ENCODE data around the gene PSMG1.

The PSMG1 gene

DNA sequence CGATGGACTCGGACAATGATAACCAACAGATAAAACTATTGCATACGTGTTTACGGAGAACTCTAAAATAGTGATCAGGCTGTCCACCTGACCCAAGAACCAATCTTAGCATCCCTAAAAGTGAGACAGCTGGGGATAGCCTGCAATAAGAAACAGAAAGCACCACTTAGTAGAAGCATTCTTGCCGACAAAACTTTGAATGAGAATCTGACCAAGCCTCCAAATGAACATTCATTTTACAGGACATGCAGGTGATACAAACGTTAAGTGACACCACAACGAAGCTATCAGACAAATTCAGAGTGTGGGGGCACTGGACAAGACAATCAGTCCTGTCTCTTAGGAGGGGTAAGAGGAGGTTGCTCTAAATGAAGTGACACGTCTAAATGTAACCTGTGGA, 1.2 kb downstream of the PSMG1 start:
- TF ChIP-seq CTCF (conservative IDR thresholded peaks at IDR 0.05; ENCODE audit: low read depth, low read length) = no peak
- H3K4me3 ChIP-seq (ENCODE audit: low read length) = peak overlapping the region; percentile 75
- DNase-seq (ENCODE audit: low read depth) = no peak

- no peak overlapping the region for H3K4me3 ChIP-seq (ENCODE audit: low read length)
- no peak for TF ChIP-seq CTCF (conservative IDR thresholded peaks at IDR 0.05; ENCODE audit: low read depth, low read length)
- no peak for DNase-seq (ENCODE audit: low read depth)
Measured at GRCh38 chr21:39181205-39181818, 1.9 kb downstream of the PSMG1 start.

DNA sequence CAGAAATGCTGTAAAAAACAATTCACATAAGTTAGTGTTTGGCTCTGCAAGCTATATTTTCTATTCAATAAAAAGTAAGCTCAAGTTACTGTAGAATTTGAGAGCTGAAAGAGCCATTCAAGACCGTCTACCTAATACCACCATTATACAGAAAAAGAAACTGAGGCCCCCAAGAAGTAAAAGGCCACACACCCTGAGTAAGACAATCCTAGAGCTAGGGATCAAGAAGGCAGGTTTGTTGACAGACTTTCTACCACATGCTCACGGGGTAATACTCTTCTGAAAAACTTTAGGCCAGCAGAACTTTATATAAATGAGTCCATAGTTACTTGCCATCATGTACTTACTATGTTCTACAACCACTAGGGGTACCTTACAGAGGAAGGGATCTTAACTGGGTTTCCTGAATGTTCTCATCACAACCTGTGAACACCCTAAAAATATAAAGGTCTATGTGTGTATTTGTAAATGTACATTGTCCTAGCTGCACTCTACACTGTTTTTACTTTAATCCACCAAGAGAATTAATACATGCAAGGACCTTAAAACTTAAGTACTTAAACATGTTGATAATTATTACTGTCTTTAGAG, 2.7 kb downstream of the PSMG1 start:
- peak; percentile 36 for TF ChIP-seq CTCF (conservative IDR thresholded peaks at IDR 0.05; ENCODE audit: low read depth, low read length)
- H3K4me3 ChIP-seq (ENCODE audit: low read length) = no peak overlapping the region
- no peak for DNase-seq (ENCODE audit: low read depth)

- DNase-seq (ENCODE audit: low read depth) = no peak
- no peak for TF ChIP-seq CTCF (conservative IDR thresholded peaks at IDR 0.05; ENCODE audit: low read depth, low read length)
- no peak overlapping the region for H3K4me3 ChIP-seq (ENCODE audit: low read length)
Measured at GRCh38 chr21:39178421-39178820, 4.8 kb downstream of the PSMG1 start.

- no peak for DNase-seq (ENCODE audit: low read depth)
- H3K4me3 ChIP-seq (ENCODE audit: low read length) = no peak overlapping the region
- TF ChIP-seq CTCF (conservative IDR thresholded peaks at IDR 0.05; ENCODE audit: low read depth, low read length) = no peak
Measured at GRCh38 chr21:39176271-39176709, 7.0 kb downstream of the PSMG1 start.

- no peak for TF ChIP-seq CTCF (conservative IDR thresholded peaks at IDR 0.05; ENCODE audit: low read depth, low read length)
- no peak for DNase-seq (ENCODE audit: low read depth)
- no peak overlapping the region for H3K4me3 ChIP-seq (ENCODE audit: low read length)
Measured at GRCh38 chr21:39175665-39176064, 7.6 kb downstream of the PSMG1 start.

DNA sequence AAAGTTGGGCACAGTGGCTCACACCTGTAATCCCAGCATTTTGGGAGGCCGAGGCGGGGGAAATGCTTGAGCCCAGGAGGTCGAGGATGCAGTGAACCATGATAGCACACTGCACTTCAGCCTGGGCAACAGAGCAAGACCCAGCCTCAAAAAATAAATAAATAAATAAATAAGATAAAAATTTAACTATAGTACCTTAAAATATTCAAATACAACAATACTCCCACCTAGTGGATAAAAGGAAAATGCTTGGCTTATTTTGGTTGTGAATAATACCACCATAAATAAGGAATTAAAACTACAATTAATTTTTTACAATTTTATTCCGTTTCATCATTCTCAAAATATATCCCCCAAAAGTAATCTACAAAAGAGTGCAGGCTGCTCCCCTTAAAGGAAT, 8.1 kb downstream of the PSMG1 start:
- H3K4me3 ChIP-seq (ENCODE audit: low read length) = no peak overlapping the region
- DNase-seq (ENCODE audit: low read depth) = no peak
- TF ChIP-seq CTCF (conservative IDR thresholded peaks at IDR 0.05; ENCODE audit: low read depth, low read length) = peak; percentile 46

Measured in retinal pigment epithelial cell (primary cell).